DMS53 treated with DMSO at 0.1 percent for 48 hours (cell line): ENCODE measurements around the gene COL19A1.
"Not testable (repeated sequence)": the region's sequence is repeated elsewhere in the genome, so short reads cannot be mapped to it uniquely, and the experiment has no call there.

Experiments used
- DNase-seq: peaks from one replicate; lab custom pipeline; 2025; ENCODE audit not compliant: unreplicated experiment; lab: John Stamatoyannopoulos, UW

The COL19A1 gene

GRCh38 chr6:69895396-69895795, 29.0 kb downstream of the COL19A1 start:
- no peak for DNase-seq

GRCh38 chr6:69900869-69901268, 34.5 kb downstream of the COL19A1 start:
- no peak for DNase-seq

GRCh38 chr6:69901361-69901760, 35.0 kb downstream of the COL19A1 start:
- no peak for DNase-seq

- no peak for DNase-seq
These were observed 41.7 kb downstream of the COL19A1 start for GRCh38 chr6:69907981-69908498.

- no peak for DNase-seq
These were observed 47.0 kb downstream of the COL19A1 start for GRCh38 chr6:69913361-69913760.

- DNase-seq, result no peak
These were observed 47.7 kb downstream of the COL19A1 start for GRCh38 chr6:69914015-69914485.

GRCh38 chr6:69915346-69915745, 49.0 kb downstream of the COL19A1 start:
- DNase-seq, result no peak

GRCh38 chr6:69917834-69918233, 51.5 kb downstream of the COL19A1 start:
- no peak for DNase-seq

DNA sequence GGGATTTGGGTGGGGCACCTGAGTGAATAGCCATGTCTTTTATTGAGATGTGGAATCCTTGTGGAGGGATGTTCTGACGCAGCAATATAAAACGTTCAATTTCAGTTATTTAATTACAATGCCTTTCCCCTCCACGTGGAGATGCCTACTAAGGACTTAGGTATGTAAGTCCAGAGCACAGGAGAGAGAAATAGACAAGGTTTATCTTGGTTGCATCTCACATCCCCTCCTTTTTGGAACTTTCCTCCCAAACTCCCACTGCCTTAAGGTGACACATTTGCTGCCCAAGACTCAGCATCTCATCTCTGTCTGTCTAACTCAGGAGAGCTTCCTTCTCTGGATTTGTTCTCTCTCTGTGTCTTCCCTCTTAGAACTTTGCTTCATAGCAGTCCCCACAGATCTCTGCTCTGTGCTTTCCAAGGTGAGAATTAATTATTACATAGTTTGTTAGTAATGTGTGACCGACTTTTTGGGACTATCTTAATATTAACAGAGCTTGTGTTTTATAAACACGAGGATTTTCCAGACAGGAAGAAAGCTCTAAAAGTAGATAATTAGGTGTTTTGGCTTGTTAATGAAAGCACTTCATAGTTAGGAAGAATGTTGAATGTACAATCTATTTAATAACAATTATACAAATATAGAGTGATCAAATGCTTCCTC, 52.6 kb downstream of the COL19A1 start:
- DNase-seq, result no peak

DNA sequence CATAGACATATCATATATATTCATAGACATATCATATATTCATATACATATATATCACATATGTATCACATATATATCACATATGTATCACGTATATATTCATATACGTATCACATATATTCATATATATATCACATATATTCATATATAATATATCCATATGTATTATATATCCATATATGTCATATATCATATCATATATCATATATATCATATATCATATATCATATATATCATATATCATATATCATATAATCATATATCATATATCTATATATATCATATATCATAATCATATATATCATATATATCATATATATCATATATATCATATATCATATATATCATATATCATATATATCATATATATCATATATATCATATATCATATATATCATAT, 54.7 kb downstream of the COL19A1 start:
- not testable (repeated sequence) for DNase-seq

DNA sequence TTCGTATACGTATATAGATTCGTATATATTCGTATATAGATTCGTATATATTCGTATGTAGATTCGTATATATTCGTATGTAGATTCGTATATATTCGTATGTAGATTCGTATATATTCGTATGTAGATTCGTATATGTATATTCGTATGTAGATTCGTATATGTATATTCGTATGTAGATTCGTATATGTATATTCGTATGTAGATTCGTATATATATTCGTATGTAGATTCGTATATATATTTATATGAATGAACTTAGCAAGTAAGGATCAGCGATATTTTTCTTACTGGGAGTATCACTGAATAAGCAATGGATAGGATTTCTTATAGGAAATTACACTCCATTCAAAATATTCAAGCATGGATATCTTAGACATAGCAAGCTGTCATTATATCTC, 55.3 kb downstream of the COL19A1 start:
- not testable (repeated sequence) for DNase-seq

- no peak for DNase-seq
These were observed 60.4 kb downstream of the COL19A1 start for GRCh38 chr6:69926745-69927144.

DNA sequence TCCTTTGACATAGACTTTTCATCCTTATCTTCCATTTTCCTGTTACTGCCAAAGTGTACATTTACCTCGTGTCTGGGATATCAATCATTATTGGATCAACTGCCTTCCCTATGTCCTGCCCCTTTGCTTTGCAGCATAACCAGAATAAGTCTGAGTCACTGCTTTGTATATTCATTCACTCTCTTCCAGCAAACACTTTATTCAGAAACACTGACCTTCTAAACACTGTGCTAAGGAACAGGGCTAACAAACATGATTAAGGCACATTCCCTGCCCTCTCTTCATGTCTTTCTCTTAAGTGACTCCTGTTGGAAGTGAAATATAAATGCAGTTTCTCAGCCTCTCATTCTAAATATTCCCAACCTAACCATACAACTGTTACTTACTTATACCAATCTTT, 66.9 kb downstream of the COL19A1 start:
- DNase-seq, result no peak

GRCh38 chr6:69935079-69935478, 68.7 kb downstream of the COL19A1 start:
- no peak for DNase-seq

GRCh38 chr6:69936674-69937363, 70.5 kb downstream of the COL19A1 start:
- no peak for DNase-seq

GRCh38 chr6:69937402-69938136, 71.2 kb downstream of the COL19A1 start:
- no peak for DNase-seq

GRCh38 chr6:69942485-69942884, 76.1 kb downstream of the COL19A1 start:
- DNase-seq, result no peak

DNA sequence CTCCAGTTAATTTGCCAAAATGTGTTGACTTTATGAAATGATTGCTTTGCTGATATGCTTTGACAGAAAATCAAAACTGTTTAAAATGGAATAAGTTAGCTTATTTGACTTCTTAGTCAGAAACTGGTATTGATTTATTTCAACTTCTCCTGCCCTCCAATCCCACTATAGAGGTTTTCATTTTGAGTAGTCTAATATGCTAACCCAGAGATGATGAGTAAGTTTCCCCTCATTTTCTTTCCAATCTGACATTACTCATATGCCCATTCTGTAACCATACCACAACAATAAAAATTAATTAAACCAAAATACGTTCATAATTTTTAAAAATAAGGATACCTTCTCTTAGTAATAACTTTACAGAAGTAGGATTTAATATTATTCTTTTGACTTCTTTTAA, 78.8 kb downstream of the COL19A1 start:
- DNase-seq, result no peak

DNA sequence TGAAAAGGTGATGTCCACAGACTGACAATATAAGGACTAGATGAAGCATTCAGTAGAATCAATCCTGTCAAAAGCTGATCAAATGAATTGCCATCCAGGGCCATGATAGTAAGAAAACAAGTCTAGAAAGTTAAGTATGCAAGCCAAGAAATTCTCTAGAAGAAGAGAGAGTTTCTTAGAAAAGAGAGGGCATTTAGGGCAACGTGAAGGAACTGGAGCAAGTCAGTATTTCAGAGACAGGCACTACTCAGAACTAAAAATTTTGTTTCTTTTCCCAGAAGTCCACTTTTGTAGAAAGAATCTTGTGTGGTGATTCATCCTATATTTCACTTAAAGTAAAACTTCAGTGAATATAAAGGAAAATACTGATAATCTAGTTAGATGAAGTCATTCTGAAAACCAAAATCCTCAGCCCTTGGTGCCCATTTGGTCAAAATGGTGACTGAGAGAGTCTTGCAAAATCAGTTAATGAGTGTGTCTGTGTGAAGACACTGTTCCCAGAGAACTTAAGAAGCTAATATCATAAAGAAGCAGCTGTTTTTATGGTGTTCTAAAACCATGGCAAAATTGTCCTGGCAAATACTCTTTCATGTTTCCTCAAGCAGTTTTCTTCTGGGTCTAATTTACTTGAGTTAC, 82.2 kb downstream of the COL19A1 start:
- no peak for DNase-seq

DNA sequence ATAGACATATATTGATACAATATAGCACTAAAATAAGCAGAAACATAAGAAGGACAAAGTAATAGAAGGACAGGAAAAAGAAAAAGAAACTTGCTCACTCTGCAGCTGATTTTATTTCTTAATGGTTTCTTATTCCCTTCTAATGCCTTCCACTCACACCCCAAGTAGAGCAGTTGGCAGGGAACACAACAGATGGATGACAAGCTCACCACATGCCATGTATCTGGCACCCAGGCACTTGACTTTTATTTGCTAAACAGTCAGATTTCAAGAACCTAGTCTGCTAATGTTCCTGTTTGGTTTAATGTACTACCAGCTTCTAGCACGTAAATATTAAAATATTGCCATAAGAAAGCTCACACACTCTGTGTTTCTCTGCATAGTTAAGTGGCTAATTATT, 87.1 kb downstream of the COL19A1 start:
- DNase-seq, result peak; percentile 93

DNA sequence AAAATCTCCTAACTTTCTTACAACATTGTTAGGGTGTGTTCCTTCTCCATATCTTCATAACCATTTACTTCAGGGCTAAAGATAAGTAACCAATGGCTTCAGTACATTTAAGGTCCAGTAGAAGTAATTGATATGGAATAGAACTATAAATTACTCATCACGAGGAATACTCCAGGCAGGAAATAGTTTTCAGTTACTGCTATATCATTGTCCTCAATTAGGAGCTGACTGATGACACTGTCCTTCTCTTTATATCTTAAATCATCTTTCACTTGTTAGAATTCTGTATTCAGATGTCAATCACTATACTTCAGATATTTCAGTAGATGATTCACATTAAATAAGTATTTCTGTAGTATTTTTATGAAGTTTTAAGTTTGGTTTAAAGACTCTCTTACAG, 88.4 kb downstream of the COL19A1 start:
- DNase-seq, result no peak
